GM18520 (cell line): ENCODE measurements around the gene SEMA6C.
A peak's percentile ranks its signal among the peaks of the same experiment; 100 is the strongest.

Source experiments
- ATAC-seq: cut with Tn5 transposase; IDR thresholded peaks from one replicate; pipeline ENCODE4 v1.9.1; 2021; ENCODE audit not compliant: unreplicated experiment

SEMA6C gene

DNA sequence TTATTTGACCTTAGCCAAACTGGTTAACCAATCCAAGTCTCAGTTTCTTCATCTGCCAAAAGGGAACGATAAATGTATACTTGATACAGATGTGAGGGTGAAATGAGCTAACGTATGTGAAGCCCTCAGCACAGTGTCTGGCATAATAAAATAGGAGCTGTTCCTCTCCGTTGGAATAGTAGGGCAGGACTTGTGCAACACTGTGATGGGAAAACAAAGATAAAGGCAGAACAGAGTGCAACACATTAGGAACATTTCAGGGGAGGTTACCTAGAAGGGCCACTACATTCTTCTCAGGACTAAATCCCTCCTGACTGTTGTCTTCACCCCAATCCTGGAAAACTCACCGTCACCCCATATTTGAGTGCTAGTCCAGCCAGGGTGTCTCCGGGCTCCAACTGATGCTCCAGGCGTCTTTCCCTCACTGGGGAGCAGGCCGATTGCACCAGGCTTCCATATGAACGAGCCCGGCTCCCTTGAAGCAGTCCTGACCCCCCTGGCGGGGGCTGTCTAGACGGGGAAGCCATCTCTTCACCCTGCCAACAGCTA lies 18.4 kb upstream of the SEMA6C start:
- ATAC-seq, result no peak

DNA sequence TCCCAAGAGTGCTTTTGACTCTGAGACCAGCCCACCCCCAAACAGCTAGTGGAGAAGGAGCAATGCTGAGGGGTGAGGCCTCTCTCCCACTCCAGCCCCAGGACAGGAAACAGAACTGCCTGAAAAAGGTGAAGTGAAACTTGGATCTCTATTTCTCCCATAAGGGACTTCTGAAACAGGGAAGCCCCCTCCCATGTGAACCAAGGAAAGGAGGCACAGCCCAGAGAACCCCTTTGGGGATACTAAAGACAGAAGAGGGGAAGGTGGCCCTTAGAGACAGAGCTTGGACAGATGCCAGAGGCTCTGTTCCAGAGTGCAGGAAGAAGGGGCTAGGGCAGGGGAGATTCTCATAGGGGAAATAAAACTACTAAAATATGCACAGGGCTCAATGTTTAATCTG lies 12.9 kb upstream of the SEMA6C start:
- ATAC-seq, result no peak

DNA sequence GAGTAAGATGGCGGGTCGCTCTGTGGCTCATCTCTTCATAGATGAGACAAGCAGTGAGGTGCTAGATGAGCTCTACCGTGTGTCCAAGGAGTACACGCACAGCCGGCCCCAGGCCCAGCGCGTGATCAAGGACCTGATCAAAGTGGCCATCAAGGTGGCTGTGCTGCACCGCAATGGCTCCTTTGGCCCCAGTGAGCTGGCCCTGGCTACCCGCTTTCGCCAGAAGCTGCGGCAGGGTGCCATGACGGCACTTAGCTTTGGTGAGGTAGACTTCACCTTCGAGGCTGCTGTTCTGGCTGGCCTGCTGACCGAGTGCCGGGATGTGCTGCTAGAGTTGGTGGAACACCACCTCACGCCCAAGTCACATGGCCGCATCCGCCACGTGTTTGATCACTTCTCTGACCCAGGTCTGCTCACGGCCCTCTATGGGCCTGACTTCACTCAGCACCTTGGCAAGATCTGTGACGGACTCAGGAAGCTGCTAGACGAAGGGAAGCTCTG lies 12.4 kb upstream of the SEMA6C start:
- ATAC-seq, result no peak

DNA sequence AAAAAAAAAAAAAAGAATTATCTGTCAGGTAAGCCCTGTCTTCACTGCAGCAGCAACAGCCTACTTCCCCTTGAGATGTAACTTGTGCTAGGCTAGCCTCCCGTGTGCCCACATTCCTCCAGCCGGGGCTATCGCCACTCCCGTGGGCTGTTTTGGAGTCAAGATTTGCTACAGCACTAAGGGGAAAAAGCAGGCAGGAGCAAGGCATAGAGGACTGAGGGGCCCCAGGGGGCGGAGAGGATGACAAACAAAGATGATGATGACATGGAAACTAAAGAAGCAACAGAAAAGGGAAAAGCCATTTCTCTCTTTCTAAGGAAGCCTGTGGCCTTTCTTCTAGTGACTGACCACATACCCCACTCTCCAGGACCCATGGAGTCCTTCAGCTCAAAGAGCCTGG lies 11.9 kb upstream of the SEMA6C start:
- no peak for ATAC-seq

DNA sequence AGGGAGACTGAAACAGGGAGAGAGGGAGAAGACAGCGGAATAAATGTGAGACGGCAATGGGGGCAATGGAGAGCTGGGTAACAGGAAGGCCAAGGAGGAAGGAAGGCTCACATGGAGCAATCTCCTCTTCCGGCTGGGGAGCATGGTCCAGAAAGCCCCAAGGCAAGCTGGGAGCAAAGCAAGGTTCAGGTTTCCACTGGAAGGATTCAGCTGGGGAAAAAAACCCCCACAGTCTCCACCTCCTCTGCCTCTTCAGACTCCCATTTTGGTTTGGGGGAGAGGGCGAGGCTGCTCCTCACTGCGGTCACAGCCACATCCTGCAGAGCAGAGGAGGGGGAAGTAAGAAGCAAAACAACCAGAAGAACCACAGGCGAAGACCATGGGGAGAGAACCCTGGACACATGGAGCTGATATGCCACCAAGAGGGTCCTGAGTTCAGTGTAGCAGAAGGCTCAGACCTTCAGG lies 10.7 kb upstream of the SEMA6C start:
- no peak for ATAC-seq

DNA sequence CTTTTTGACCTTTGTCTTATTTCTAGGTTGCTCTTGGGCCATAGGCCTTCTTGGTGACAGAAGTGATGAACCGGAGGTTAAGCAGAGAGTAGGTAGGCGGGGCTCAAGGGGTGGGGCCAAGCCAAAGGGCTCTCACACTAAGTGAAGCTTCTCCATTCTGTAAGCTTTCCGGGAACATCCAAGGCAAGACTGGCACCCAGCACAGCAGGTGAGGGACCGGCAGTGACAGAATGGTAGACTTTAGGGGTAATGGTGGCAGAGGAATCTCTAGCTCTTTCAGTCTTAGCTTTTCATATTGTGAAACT lies 10.0 kb upstream of the SEMA6C start, which contains the start of gene TNFAIP8L2:
Gene TNFAIP8L2, plus strand, starts transcription at position 135 of the 305 bp plus-strand sequence. CDS start 2,049 bp downstream, outside the sequence.
- ATAC-seq, result peak; percentile 34

DNA sequence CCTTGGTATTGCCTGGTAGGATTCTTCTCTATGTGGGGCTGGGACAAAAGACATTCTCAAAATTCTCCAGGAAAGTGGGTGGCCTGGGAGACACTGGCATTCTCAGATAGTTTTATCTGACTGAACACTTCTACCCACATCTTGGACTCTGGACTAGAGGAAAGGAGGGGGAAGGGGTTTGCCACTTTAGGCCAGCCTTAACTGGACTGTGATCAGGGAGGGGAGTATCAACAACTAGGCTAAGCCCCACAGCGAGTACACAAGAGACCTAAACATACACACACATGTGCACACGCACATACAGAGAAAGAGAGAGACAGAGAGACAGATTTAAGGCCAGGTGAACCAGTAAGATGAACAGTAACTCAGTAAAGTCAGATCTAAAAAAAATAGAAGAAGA lies 1.2 kb upstream of the SEMA6C start:
- no peak for ATAC-seq

DNA sequence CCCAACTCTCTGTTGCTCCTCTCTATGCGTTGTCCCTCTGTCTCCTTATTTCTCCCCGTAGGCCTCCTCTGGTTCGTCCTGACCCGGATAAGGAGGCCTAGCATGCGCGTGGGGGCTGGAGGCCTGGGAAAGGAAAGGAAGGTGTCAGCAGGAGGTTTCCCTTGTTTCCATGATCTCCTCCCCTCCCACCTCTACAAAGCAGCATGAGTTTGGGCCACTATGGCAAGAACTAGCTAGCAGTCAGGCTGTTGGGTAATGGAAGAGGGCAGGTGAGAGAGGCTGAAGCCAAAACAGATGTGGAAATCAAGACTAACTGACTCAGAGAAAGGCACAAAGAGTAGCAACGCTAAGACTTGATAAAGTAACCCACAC lies 687 bp upstream of the SEMA6C start:
- no peak for ATAC-seq

DNA sequence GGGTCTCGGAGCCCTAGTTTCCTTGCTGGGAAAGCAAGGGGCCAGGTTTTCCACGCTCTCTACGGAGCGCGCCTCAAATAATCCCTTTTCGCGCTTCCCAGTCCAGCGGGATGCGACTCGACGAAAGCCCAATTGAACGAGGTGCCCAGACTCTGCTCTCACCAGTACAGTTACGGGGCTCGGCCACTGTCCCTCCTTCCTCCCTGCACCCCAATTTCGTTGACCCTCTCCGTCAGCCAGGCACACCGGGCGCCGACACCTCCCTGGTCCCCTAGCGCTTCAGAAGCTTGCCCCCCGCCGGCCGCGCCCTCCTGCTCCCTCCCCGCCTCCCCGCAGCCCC lies 389 bp downstream of the SEMA6C start:
- no peak for ATAC-seq

DNA sequence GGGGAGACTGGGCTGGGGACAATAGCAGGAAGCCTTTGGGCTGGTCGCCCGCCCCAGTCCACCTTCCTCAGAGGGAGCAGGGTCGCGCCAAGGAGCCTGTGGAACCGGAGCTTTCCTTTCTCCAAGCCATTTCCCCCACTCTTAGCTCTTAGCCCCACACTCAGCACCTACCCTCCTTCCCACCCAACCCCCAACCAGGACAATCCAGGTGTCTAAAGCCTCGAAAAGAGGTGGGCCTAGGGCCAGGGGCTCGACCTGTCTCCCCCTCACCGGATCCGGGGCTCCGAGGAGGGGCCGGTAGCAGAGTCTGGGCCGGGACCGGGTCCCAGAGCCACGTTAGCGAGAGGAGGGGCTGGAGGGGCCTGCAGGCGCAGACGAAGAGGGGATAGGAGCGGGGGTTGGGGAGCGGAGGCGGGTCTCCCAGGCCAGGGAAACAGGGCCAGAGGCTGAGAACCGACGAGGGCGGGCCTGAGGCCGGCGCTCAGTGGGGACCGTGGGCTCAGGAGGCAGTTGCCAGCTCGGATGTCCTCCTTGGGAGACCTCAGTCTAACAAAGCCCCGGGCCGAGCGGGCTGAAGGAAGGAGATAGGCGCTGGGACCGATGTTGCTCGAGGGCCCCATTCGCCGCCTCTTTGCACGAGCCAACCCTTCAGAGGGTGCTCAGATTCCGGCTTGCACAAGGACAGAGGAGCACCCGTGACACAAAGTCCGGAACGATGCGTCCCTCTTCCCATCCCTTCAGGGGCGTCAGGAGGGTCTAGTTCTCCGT lies 943 bp downstream of the SEMA6C start:
- ATAC-seq, result no peak

DNA sequence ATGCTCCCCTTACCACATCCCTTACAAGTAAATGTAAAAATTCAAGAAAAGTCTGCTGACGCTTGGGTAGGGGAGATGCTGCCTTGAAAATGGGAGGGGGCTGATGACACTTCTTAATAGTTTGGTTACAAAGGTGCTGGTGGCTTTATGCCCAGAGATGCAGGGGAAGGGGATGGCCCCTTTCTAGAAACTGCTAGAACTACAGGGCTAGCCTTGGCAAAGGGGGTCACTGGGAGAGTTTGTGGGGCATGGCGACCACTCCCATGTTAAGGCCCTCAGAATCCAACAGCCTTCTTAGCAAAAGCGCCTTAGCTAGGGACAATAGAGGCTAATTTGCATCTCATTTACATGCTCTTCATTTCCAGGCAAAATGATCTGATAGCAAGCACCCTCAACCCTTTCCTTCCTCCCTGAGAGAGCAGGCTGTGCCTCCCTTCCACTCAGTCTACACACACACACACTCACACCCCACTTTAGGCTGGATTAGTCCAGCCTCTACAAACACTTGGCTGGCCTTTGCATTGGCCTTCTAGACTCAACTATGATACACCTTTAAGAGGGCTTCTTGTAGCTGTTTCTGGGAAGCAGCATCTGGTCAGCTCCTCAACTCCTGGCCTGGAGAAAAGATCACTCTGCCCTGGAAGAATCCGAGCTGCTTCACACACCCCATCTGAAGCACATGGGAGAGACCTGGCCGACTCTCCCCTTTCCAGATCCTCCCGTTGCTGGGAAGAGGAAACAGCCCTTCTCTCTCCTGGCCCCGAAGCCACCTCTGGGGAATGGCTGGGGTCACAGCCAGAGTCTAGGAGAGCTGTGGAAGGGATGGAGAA lies 1.7 kb downstream of the SEMA6C start:
- no peak for ATAC-seq

DNA sequence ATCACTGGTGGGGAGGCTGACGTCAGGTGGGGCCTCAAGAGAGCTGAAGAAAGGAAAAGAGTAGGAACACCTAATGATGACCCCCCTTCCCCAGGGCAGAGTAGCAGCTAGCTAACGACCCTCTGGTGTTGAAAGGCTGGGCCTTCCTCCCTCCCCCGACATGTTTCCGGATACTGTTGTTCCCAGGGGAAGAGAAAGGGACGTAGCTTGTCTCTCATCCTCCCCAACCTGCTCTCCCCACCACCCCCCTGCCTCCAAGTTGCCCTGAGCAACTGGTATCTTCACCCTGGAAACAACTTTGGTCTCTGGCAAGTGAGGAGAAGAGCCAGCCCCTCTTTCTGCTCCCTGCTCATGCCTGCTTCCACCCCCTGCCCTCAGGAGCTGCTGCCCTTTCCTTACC lies 2.4 kb downstream of the SEMA6C start:
- no peak for ATAC-seq

DNA sequence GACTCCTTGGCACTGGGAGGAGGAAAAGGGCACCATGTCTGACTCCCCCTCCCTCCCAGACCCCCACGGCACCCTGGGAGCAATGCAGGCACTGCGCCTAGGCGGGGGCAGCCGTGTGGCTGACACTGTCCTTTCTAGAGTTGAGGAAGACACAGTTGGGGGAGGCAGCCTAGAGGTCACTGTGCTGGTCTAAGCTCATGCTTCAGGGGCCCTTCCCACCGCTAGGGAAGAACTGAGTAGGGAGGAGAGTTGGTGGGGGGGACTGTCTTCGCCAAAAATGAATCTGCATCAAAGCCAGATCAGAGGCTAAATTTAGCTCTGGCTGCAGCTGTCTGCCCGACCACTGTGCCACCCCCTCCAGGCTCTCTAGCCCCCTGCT lies 3.4 kb downstream of the SEMA6C start:
- no peak for ATAC-seq

DNA sequence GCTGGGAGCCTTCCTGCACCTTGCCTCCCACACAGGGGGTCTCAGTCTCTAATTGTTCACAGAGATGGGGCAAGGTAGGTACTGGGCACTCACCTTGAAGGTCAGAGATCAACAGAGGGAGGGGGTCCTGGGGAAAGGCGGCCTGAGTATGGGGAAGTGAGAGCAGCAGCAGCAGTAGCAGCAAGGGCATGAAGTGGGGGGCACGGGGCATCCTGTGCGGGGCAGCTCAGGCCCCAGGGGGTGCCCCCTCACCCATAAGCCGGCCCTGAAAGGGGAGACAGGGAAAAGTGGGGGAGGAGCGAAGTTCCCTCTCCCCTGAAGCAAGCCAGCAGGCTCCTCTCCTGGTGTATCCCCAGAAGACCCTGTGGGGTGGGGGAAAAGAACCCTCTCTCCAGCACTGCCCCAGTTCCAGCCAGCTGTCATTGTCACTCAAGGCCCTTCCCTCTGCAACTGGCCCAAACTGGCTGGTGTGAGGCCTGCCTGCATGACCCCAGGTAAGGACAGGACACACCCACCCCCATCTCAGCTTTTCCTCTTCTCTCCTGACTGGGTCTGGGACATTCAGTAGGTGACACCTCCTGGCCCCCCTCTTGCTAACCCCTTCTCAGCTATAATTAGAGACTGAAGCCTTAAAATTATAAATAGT lies 3.9 kb downstream of the SEMA6C start:
- ATAC-seq, result no peak

DNA sequence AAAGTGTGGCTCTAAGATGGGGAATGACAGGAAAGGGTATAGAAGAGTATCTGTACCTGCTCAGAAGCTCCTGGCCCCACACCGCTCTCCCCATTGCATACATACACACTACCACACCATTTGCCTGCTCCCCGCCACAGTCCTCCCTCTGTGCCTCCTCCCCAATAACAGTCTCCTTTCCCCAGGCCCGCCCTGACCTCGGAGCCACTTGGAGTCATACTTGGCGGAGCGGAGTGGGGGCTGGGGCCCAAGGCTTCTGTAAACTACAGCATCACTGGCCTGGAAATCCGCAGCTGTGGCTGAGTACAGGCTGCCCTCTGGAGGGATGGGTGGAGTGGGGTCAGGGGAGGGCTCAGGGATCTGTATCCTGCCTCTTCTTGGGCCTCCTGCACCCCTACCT lies 8.6 kb downstream of the SEMA6C start:
- ATAC-seq, result no peak

DNA sequence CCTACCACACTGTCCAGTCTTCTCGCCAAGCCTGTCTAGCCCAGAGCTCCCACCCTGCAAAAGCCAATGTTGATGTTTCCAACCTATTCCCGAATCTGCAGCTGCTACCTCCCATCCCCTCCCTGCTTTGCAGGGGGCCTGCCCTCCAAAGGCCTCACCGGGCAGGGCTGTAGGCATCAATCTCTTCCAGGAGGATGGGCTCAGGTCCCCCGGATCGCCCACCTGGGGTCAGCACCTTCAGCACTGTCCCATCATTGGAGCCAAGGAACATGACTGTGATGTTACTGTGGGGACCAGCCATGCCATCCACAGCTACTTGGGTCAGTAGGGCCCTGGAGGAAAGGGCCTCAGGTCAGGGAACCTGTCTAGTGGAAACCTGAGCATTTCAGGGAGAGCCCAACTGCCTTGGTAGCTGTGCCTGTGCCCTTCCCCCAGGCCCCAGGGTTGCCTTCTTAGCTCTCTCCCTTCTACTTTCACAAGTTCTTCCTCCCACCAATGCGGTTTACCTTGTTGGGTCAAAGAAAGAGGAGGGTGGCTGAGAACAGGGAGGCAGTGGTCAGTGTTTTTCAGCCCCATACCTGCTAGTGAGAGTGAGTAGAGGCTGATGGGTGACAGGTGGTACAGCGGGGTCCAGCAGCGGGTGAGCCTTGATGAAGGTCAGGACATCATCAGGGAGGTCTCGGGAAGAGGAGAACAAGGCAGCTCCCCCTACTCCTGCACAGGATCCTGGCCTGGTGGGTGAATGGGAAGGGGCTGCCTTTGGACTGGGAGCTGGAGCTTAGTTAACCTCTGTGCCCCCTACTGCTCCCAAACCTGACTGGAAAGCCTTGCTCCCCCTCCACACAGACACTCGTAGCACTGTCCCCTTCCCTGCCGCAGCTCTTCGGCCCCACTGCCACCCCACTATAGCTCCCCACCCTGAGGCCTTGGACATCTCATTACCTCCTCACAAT lies 10.7 kb downstream of the SEMA6C start:
- ATAC-seq, result no peak

DNA sequence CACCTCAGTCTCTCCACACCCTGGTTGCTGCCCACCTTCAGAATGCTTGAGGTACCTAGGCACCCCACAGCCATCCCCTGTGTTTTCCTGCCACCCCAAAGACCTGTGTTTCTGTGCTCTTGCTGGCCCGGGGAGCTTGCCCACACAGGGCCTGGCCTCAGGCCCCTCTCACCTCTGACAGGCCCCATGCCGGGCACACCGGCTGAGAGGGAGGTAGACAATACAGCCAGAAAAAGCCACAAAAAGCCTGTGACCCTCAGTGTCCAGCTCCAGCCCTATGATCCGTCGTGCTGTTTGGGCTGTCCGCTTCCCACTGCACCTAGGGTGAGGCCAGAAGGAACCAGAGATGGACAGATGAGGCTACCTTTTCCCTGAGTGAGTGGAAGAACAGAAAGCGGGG lies 11.4 kb downstream of the SEMA6C start:
- no peak for ATAC-seq

DNA sequence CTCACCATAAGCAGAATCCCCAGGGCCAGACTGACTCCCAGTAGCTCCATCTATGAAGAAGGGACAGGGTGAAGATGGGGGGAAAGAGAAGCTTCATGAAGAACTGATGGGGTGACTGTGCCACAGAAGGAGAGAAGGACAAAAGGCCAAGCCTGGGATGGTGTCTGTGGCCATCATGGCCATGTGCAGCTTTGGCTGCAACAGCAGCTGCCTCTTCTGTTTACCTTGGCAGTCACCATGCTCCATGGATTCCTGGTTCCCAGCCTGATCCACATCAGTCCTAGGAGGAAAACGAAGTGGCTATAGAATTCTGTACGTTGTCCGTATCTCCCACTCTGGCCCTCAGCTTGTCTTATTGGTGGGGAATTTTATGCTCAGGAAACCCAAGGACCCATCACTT lies 12.0 kb downstream of the SEMA6C start:
- no peak for ATAC-seq

DNA sequence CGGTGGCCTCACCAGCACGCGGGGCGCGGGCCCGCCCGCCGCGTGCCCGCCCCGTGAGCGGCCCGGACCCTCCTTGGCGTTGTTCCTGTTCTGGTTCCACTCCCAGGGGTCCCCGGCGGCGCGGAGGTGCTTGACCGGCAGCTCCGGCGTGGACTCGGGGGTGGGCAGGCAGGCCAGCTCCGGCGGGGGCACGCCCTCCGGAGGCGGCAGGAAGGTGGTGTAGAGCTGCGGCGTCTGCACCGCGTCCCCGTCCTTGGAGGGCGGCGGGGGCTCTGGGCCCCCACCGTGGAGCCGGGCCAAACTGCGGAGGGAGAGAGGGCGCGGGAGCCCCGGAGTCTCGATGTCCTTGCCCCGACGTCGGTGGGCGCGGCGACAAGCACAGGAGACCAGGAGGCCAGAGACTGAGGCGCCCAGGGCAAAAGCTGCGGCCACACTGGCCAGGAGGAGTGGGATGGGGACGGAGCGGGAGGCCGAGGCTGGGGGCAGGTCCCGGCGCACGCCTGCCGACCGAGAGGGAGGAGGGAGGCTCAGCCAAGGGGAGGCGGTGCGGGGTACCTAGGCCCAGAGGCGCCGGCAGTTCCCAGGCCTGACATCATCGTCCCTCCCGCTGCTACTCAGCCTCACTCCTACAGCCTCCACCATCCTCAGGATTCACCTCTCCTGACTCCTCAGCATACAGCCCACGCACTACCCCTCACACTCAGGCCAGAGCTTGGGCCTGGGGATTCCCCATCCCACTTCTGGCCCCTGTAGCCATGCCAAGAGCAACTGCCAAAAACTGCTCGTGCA lies 13.2 kb downstream of the SEMA6C start:
- no peak for ATAC-seq
